Activated CD4-positive, alpha-beta T cell treated with anti-CD3 and anti-CD28 coated beads, Interleukin-10, Interleukin-2, amounts not matched to agents 100 ng/mL and 50 ng/mL, durations not matched to agents 16 hours and 8 hours (primary cell): ENCODE results near the gene ADAMTS7.

Source experiments
- DNase-seq: peaks from one replicate; pipeline ENCODE4 v3.0.0-alpha.2; 2020

The ADAMTS7 gene

DNA sequence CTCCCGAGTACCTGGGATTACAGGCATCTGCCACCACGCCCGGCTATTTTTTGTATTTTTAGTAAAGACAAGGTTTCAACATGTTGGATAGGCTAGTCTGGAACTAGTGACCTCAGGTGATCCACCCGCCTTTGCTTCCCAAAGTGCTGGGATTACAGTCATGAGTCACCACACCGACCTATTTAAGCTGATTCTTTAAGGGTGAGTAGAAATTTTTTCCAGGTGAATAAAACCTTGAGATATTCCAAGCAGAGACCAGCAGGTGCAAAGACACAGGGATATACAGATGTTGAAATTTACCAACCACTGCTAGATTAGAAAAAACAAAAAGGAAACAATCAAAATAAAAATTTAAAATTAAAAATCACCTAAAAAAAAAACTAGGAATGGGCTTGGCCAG, 95.8 kb downstream of the ADAMTS7 start:
- DNase-seq, result no peak

DNA sequence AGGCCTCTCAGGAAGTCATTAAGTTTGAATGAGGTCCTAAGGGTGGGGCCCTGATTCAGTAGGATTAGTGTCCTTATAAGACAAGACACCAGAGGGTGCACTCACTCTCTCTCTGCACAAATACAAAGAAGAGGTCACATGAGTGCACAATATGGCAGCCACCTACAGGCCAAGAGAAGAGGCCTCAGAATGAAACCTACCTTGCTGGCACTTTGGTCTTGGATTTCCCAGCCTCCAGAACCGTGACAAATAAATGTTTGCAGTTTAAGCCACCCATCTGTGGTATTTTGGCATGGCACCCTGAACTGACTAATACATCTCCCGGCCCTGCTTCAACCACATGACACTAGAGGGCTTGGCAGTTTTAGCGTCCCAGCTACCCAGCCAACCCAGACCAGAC, 96.4 kb downstream of the ADAMTS7 start:
- peak; percentile 51 for DNase-seq

- no peak for DNase-seq
Observed at GRCh38 chr15:78712797-78713515, 98.3 kb downstream of the ADAMTS7 start.

DNA sequence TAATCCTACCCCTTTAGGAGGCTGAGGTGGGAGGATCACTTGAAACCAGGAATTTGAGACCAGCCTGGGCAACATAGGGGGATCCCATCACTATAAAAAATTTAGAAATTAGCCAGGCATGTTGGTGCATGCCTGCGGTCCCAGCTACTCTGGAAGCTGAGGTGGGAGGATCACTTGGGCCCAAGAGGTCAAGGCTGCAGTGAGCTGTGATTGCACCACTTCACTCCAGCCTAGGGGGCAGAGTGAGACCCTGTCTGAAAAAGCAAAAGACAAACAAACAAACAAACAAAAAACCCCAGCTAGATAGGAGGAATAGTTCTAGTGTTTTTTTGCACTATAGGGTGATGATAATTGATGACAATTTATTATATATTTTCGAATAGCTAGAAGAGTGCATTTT, 99.6 kb downstream of the ADAMTS7 start:
- DNase-seq, result no peak

DNA sequence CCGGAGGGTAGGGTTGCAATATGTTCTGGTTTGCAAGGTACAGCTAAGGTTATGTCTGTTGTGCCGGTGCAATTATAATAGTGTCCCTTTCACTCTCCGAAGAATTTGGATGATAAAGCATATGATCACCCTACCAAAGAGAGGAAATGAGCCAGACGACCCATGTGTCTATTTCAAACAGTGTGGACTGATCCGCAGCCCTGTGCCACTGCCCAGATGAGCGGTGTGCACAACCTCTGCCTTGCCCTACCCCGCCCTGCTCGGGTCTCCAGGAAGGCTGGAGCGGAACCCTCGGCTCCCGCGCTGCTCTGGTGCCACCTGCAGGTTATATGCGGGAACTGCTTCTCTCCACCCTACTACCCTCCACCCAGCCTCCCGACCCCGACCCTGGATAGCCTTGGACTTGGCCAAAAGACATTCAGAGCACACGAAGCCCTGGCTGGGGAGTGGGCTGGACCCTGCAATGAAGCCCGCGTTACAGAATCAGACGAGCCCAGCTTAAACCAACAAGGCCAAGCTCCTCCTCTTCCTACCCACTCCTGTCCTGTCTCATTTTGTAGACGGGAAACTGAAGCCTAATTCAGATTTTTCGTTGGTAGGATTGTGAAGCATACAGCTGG, 101.9 kb downstream of the ADAMTS7 start:
- DNase-seq, result peak; percentile 73
